HG02642 (cell line): ENCODE measurements around the gene C1QTNF12.

Experiments
- ATAC-seq: cut with Tn5 transposase; IDR thresholded peaks from one replicate; pipeline ENCODE4 v1.9.1; 2021; ENCODE audit warnings: mild to moderate bottlenecking; ENCODE audit not compliant: unreplicated experiment, poor library complexity

The C1QTNF12 gene, protein sequence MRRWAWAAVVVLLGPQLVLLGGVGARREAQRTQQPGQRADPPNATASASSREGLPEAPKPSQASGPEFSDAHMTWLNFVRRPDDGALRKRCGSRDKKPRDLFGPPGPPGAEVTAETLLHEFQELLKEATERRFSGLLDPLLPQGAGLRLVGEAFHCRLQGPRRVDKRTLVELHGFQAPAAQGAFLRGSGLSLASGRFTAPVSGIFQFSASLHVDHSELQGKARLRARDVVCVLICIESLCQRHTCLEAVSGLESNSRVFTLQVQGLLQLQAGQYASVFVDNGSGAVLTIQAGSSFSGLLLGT

DNA sequence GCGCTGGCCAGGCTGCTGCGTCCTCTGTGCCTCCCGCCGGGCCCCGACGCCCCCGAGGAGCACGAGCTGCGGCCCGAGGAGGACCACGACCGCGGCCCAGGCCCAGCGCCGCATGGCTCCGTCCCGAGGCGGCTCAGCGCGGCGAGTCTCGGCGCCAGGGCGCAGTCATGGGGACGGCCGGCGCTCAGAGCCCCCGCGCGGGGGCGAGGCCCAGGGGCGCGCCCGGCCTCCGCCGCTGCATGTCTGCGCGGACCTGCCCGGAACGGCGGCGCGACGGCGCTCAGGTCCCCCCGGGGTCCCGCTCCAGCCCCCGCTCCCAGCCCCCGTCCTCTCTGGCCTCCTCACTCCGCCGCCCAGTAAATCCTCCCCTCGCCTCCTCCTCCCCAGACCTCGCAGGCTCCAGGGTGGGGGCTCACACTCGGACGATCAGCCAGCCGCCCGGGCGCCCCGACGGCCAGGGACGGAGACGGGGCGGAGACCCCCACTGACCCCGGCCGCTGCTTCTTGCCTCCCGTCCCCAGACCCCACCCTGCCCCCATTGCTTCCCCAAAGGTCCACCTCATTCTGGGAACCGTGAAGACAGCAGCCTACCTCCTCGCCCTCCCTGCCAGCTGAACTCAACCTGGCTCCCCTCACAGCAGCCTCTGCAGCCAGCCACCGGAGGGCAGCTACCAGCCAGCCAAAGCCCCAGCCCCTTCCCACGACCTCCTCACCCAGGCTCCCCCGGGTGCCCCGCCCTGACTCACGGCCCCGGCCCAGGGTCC is at the start of gene C1QTNF12:
Gene C1QTNF12 (minus strand): TSS at position 146 of the 764 bp plus-strand sequence. CDS start 32 bp downstream, at position 114.
- ATAC-seq = no peak

DNA sequence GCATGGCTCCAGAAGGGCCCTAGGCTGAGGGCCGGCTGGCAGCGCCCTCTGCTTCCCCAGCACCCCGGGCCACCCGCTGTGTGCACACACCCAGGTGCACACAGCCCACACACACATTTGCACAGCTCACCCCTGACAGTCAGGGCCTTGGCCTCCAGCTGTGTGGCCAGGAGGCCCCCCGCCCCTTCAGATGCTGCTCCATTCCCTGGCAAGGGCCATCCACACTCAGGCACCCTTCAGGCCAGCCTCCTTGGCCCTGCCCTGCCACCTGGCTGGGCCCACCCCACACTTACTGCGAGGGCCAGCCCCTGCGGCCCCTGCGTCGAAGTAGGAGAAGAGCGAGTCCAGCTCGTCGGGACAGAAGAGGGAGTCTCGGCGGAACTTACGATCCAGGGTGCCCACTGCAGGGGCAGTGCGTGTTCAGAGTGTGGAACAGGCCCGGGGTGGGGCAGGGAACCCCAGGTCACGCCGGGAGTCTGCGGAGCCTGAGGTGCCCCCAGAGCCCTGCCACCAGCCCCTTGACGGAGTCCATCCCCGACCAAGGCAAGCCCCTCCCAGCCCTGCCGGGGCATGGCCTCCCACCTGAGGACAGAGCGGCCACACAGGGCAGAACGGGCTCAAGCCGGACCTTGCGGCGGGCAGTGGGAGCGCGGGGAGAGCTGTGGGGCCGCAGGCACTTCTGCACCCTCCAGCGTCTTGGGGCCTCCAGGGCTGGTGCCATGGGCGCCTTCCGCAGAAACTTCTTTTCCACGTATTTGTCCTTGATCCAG is 48.8 kb upstream of the C1QTNF12 start:
- no peak for ATAC-seq

DNA sequence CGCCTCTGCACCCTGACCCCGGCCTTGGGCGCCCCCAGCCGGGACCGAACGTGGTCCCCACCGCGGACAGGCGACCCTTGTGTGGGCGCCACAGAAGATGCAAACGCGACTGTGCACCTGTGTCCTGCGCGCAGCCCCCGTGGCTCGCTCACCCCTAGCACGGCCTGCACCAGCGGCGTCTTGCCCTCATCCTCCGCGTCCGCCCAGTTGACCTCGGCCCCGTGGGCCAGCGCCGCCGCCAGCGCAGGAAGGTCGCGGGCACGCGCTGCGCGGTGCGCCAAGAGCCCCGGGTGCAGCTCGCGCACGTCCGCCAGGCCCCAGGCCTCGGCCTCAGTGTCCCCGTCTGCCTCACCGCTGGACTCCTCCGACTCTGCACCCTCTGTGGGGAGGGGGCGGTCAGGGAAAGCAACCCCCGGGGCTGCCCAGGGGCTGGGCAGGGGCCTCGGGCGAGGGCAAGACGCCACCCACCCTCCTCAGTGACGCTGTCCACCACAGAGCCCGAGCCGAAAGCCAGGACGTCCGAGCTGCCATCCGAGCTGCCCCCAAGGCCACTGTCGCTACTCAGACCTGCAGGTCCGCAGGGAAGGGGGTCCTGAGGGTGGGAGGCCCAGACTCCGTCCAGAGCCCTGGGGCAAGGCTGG is 47.8 kb upstream of the C1QTNF12 start:
- no peak for ATAC-seq

DNA sequence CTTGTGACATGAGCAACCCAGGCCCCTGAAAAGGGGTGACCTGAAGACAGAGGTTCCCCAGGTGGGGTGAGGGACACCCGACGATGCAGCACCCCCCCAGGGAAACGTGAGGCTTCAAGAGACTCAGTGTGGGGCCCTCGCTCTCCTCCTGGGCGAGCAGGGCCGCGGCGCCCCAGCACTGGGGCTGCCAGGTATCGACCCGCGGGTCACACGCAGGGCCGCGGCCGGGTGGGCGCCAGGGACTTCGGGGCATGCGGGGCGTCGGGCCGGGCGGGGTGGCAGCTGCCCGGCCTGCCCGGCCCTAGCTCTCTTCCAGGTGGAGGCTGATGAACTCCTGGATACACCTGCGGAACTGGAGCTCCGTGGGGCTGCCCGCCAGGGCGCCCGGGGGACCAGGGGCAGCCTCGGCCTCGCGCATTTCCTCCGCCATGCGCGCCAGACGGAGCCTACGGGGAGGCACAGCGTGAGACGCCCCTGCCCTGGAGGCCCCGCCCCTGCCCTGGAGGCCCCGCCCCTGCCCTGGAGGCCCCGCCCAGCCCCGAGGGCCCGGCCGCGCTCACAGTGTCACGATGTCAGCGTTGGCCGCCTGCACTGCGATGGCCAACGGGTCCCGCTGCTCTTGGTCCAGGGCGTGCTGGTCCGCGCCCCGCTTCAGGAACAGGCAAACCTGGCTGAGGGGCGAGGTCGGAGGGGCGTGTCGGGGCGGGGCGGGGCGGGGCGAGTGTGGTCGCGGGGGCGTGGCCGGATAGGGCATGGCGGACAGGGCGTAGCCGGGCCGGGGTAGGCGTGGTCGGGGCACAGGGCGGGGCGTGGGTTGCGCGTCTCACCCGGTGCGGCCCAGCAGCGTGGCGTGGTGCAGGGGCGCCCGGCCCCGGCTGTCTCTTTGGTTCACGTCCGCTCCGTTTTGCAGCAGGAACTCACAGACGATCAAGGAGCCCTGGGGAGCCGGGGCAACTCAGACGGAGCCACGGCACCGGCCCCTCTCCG is 47.0 kb upstream of the C1QTNF12 start:
- ATAC-seq = no peak

DNA sequence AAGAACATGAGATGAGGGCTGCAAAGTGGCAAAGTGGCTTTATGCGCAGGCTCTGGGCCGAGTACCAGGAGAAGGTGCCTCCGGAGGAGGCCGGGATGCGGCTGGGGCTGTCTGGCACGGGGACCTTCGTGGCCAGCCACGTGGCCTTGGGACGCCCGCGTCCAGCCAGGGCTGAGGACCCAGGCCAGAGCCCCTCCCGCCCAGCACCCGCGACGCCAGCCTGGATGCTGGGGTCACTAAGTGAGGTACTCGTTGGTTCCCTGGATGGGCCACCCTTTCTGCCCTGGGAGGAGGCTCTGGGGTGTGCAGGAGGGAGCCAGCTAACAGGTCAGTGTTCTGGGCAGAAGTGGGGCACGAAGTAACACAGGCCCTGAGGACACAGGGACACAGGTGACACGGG is 46.3 kb upstream of the C1QTNF12 start:
- no peak for ATAC-seq

DNA sequence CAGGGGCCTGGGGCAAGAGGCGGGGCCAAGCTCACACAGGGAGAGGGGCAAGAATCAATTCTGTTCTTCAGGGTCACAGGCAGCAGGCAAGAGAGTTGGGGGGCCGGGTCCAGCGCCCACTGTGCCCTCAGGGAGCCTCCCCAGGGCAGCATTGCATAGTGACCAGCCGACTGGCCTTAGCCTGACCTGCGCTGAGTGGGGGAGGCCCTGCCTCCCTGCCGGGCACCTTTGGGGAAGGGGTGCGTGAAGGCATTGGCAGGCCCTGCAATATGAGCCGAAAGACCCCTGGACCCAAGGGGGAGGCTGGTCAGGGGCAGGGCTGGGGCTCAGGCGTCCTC is 45.9 kb upstream of the C1QTNF12 start:
- no peak for ATAC-seq

DNA sequence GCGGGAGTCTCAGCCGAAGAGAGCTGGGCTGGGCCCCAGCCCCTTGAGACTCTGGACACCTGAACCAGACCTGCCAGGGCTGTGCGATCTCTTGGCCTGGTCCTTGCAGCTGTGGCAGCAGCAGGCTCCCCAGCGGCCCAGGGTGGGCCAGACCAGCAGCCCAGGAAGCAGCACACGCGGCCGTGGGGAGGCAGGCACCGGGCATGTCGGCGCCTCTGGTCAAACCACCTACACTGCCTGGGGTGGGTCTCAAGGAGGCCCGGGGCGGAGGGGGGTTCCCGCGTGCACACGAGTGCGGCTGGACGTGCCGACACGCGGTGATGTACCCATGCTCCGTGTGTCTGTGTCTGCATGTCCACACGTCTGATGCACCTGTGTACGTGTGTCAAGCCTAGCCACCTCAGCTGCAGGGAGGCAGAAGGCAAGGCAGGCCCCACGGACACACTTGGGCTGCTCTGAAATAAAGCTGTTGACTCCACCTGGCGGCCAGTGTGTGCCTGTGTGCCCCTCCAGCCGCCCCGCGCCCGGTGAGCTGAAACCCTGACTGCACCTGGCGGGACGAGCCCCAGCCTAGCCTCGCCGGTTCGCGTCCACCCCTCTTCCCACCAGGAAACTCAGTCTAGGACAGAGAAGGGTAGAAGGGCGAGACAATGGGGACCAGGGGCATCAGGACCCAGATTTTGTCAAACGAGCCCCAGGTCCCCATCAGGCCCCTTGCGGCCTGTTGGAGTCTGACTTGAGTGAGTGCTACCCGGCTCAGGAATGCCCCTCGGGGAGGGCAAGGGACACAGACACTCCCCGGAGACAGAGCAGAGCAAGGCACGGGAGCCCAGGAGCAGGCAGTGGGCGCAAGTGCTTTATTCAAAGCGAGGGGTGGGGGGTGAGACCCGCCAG is 45.3 kb upstream of the C1QTNF12 start:
- no peak for ATAC-seq

DNA sequence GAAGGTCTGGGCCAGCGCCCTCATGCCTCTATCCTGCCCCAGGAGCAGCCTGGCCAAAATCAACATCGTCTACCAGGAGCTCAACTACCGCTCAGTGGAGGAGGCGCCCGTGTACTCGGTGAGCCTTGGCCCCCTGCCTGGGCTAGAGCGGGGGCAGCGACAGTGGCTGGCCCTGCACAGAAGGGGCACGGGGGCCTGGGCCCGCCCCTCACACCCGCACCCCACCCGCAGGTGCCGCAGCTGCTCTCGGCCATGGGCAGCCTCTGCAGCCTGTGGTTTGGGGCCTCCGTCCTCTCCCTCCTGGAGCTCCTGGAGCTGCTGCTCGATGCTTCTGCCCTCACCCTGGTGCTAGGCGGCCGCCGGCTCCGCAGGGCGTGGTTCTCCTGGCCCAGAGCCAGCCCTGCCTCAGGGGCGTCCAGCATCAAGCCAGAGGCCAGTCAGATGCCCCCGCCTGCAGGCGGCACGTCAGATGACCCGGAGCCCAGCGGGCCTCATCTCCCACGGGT is 44.6 kb upstream of the C1QTNF12 start:
- ATAC-seq = no peak

DNA sequence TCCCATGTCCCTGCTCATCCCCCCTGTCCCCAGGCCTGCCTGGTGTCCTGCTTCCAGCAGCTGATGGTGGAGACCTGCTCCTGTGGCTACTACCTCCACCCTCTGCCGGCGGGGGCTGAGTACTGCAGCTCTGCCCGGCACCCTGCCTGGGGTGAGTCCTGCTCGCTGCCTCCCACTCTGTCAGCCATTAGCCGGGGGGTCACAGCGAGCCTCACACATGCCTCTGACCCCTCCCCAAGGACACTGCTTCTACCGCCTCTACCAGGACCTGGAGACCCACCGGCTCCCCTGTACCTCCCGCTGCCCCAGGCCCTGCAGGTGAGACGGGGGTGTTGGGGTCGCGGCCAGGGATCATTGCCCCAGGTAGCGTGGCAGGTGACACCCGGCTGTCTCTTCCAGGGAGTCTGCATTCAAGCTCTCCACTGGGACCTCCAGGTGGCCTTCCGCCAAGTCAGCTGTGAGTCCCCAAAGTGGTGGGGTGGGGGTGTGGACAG is 43.8 kb upstream of the C1QTNF12 start:
- ATAC-seq = no peak

DNA sequence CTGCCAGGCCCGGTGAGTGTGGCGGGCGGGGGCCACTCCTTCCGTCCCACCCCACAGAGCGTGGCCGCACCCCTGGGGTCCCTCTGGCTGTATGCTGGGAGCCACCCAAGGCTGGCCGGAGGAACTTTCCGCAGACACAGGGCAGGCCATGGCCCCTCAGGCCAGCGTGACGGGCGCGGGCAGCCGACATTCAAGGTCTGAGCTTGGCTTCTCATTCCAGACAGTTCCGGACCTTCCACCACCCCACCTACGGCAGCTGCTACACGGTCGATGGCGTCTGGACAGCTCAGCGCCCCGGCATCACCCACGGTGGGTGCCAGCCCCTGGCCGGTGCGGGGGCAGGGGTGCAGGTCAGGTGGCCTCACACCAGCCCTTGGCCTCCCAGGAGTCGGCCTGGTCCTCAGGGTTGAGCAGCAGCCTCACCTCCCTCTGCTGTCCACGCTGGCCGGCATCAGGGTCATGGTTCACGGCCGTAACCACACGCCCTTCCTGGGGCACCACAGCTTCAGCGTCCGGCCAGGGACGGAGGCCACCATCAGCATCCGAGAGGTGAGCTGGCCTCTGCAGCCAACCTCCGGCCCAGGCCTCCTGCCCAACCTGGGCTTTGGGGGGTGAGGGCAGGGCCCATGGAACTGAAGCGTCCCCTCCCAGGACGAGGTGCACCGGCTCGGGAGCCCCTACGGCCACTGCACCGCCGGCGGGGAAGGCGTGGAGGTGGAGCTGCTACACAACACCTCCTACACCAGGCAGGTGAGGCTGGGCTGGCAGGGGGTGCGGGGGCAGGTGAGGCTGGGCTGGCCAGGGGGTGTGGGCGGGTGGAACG is 41.0 kb upstream of the C1QTNF12 start:
- no peak for ATAC-seq

DNA sequence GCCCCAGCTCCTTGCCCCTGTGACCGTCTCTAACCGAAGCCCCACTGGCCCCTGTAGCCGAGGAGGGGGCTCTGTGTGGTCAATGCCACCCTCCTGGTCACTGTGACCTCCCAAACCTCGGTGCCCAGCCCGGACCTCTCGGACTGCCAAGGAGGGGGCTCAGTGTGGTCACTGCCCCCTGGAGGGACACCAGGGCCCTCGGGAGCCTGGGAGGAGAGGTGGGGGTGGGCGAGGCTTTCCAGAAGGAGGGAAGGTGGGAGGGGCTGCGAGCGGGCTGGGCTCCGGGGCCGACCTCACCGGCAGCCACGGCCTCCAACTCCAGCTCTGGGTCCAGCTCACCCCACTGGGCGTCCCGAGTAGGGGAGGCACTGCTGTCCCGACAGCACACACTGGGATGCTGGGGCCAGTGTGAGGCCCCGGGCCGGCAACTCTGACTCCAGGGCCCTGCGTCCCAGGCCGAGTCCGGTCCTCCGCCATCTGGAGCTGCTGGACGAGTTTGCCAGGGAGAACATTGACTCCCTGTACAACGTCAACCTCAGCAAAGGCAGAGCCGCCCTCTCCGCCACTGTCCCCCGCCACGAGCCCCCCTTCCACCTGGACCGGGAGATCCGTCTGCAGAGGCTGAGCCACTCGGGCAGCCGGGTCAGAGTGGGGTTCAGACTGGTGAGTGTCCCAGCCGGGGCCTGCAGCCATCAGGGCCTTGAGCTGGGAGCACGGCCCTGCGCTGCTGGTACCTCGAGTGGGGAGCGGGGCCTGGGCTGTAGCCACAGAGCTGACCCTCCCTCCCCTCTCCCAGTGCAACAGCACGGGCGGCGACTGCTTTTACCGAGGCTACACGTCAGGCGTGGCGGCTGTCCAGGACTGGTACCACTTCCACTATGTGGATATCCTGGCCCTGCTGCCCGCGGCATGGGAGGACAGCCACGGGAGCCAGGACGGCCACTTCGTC is 40.1 kb upstream of the C1QTNF12 start:
- ATAC-seq = no peak

DNA sequence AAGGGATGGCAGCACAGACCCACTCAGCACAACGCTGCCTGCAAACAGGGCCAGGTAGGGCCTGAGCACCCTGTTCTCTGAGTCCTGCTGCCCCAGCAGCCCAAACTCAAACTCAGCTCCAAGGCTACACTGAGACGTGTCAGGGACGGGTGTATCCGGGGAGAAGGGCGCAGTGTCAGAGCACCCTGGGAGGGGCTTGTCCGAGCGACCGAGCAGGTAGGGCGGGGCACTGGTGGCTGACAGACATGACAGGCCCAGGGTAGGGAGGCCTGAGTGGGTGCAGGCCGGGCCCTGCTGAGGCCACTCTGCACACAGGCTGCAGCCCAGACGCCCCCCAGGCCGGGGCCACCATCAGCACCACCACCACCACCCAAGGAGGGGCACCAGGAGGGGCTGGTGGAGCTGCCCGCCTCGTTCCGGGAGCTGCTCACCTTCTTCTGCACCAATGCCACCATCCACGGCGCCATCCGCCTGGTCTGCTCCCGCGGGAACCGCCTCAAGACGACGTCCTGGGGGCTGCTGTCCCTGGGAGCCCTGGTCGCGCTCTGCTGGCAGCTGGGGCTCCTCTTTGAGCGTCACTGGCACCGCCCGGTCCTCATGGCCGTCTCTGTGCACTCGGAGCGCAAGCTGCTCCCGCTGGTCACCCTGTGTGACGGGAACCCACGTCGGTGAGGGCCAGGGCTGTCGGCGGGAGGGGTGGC is 39.2 kb upstream of the C1QTNF12 start:
- no peak for ATAC-seq

DNA sequence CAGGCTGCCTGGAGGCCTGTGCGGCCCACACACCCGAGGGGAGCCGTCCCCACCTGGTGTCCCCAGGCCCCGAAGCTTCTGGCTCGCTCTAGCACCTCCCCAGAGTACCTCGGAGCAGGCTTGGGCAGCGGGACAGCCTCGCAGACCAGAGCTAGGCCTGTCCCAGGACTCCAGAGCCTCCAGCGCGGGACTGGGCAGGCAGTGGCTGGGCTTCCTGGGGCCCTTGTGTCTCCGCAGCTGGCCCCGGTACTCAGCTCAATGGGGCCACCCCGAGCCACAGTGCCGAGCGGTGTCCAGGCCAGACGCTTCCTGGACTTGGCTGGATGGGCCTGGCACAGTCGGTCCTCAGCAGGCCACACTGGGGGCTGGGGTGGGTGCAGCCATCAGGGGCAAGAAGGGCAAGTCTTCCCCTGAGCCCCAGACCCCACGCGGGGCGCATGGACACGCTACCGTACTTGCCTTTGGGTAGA is 38.6 kb upstream of the C1QTNF12 start:
- no peak for ATAC-seq

DNA sequence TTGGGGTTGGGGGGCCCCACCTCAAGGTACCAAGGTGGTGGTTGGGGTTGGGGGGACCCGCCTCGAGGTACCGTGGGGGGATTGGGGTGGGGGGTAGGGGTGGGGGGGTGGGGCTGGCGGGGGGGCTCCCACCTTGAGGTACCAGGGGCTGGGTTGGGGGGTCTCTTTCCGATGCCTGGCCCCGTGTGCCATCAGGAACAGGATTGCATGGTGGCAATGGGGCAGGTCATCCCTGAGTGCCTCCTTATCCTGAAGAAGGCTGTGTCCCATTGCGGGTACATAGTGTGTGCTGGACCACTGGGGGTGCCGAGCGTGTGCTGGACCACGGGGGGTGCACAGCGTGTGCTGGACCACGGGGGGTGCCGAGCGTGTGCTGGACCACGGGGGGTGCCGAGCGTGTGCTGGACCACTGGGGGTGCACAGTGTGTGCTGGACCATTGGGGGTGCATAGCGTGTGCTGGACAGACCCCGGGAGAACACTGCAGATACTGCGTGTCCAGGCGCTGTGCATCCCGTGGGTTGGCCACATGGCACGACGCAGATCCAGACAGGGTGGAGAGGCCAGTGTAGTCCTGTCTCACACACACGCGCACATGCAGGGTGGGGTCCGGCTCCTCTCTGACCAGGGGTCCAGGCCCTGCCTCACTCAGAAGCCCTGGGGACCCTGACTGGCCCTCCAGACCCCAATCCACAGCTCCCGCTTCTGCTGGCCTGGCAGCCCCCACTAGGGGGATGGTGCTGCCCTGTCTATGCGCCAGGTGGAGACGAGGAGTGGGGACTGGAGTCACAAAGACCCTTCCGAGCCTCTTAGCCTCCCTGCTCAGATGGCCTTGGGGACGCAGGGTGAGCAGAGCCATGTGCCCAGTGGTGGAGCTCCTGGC is 37.9 kb upstream of the C1QTNF12 start:
- no peak for ATAC-seq

DNA sequence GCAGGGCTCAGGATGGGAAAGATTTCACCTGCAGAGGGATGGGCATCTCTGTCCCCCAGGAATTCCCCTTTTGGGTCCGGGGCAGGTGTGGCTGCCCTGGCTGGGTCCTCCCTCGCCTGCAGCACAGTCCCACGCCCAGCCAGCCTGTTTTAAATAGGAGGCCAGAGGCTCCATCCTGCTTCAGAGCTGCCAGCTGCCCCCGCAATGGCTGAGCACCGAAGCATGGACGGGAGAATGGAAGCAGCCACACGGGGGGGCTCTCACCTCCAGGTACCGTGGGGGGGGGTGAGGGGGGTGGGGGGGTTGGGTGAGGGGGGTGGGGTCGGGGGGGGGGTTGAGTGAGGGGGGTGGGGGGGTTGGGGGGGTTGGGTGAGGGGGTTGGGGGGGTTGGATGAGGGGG is 37.3 kb upstream of the C1QTNF12 start:
- no peak for ATAC-seq
